Astrocyte of the cerebellum (primary cell): ENCODE results near the gene MSMB.

ENCODE experiments used
- DNase-seq: peaks from one replicate; pipeline ENCODE4 v3.0.0-alpha.2; 2011; ENCODE audit warnings: low read depth
- H3K4me3 ChIP-seq: 2 replicates; pipeline ENCODE4 v1.5.1; 2011; ENCODE audit warnings: mild to moderate bottlenecking, low read depth, low read length, moderate library complexity
- CTCF ChIP-seq: IDR thresholded peaks from 2 replicates; pipeline ENCODE4 v1.5.1; 2012; ENCODE audit warnings: low read length, low read depth, moderate library complexity, mild to moderate bottlenecking; ENCODE audit errors: missing control alignments
- in situ Hi-C: cut with HindIII; loops from 2 replicates; pipeline ENCODE4 v1.10.0; 2017; ENCODE audit warnings: low sequenced_read_pairs

MSMB gene

GRCh38 chr10:46031648-46032532 lies 14.2 kb downstream of the MSMB start:
- no peak for TF ChIP-seq CTCF
- DNase-seq: no peak
- in situ Hi-C loops: no loop called here
- no peak overlapping the region for H3K4me3 ChIP-seq

GRCh38 chr10:46030091-46030937 lies 15.8 kb downstream of the MSMB start, which contains the start of gene NCOA4:
Gene NCOA4, minus strand, starts transcription at chr10:46030623. Its CDS starts 13,943 bp downstream, at chr10:46016680.
- TF ChIP-seq CTCF: peak; percentile 83
- peak within 1 kb of the TSS; percentile 86 for H3K4me3 ChIP-seq
- in situ Hi-C loops: no loop called here
- peak; percentile 97 for DNase-seq

GRCh38 chr10:46029461-46030030 lies 16.5 kb downstream of the MSMB start:
- no peak for TF ChIP-seq CTCF
- H3K4me3 ChIP-seq: peak overlapping the region; percentile 86
- in situ Hi-C loops: no loop called here
- no peak for DNase-seq

- peak; percentile 74 for TF ChIP-seq CTCF
- in situ Hi-C loops: no loop called here
- peak overlapping the region; percentile 86 for H3K4me3 ChIP-seq
- DNase-seq: peak; percentile 60
These were observed 17.2 kb downstream of the MSMB start for GRCh38 chr10:46028584-46029460.

- no peak for TF ChIP-seq CTCF
- no peak for DNase-seq
- in situ Hi-C loops: no loop called here
- no peak overlapping the region for H3K4me3 ChIP-seq
These were observed 20.0 kb downstream of the MSMB start for GRCh38 chr10:46026106-46026505.
